GM12878 (cell line): Measurements from ENCODE around the gene SKP2.

Source experiments
- BCLAF1 ChIP-seq: fragments of 450-650 bp; IDR thresholded peaks from 2 replicates; pipeline ENCODE4 v1.6.1; 2017; ENCODE audit warnings: antibody characterized with exemption, mild to moderate bottlenecking, moderate library complexity
- CBX3 ChIP-seq: fragments of 200-600 bp; sonication (generic); IDR thresholded peaks from 2 replicates; pipeline ENCODE4 v1.6.1; 2016; ENCODE audit warnings: low read depth, borderline replicate concordance
- CEBPZ ChIP-seq: fragments of 150-350 bp; IDR thresholded peaks from 2 replicates; pipeline ENCODE4 v1.6.1; 2016; ENCODE audit warnings: low read depth, low read length
- CTCF ChIP-seq, 3 experiments: IDR thresholded peaks in 2 of 3; conservative IDR thresholded peaks in 1 of 3; 2 replicates each; pipeline ENCODE4 v1.5.1; 2011; ENCODE audit warnings: low read depth in 3 of 3, low read length in 3 of 3, mild to moderate bottlenecking in 3 of 3, control low read depth in 2 of 3, moderate library complexity in 2 of 3, inconsistent platforms in 1 of 3, mixed read lengths in 1 of 3; ENCODE audit not compliant: control insufficient read depth in 2 of 3, insufficient read depth in 1 of 3; ENCODE audit errors: extremely low read depth in 1 of 3
- EGR1 ChIP-seq, 2 experiments: IDR thresholded peaks; 1 replicate in 1 of 2; 2 replicates in 1 of 2; pipeline ENCODE4 v1.6.1; 2011 to 2012; ENCODE audit warnings: low read depth in 2 of 2, low read length in 2 of 2, borderline replicate concordance in 1 of 2, mild to moderate bottlenecking in 1 of 2, moderate library complexity in 1 of 2
- ELK1 ChIP-seq: IDR thresholded peaks from 2 replicates; pipeline ENCODE4 v1.6.1; 2012; ENCODE audit warnings: low read depth, low read length, improper control_type of control experiment
- EP300 ChIP-seq, 2 experiments: fragments of 150-350 bp in 1 of 2; IDR thresholded peaks; 2 replicates each; pipeline ENCODE4 v1.6.1; 2011 to 2012; ENCODE audit warnings: low read depth in 2 of 2, low read length in 2 of 2, borderline replicate concordance in 1 of 2, improper control_type of control experiment in 1 of 2, inconsistent platforms in 1 of 2; ENCODE audit not compliant: control insufficient read depth in 1 of 2
- EZH2 ChIP-seq: IDR thresholded peaks from 2 replicates; pipeline ENCODE4 v1.6.1; 2012; ENCODE audit warnings: low read depth, mild to moderate bottlenecking, control low read depth, inconsistent platforms, low read length, borderline replicate concordance; ENCODE audit not compliant: control insufficient read depth
- HCFC1 ChIP-seq: fragments of 150-350 bp; IDR thresholded peaks from 2 replicates; pipeline ENCODE4 v1.6.1; 2014; ENCODE audit warnings: low read length
- HDAC2 ChIP-seq: fragments of 200-600 bp; sonication (generic); IDR thresholded peaks from 2 replicates; pipeline ENCODE4 v1.6.1; 2017
- JUND ChIP-seq: IDR thresholded peaks from 2 replicates; pipeline ENCODE4 v1.6.1; 2012; ENCODE audit warnings: low read depth, mild to moderate bottlenecking, low read length, improper control_type of control experiment, moderate library complexity
- MAX ChIP-seq: IDR thresholded peaks from 2 replicates; pipeline ENCODE4 v1.6.1; 2012; ENCODE audit warnings: low read depth, low read length, improper control_type of control experiment
- SMC3 ChIP-seq: IDR thresholded peaks from 2 replicates; pipeline ENCODE4 v1.6.1; 2011; ENCODE audit warnings: low read length, improper control_type of control experiment, borderline replicate concordance
- ZNF384 ChIP-seq: IDR thresholded peaks from 2 replicates; pipeline ENCODE4 v1.6.1; 2012; ENCODE audit warnings: low read depth, mild to moderate bottlenecking, low read length, improper control_type of control experiment, borderline replicate concordance

GRCh38 chr5:36108758-36109460 is 43.0 kb upstream of the SKP2 start:
- TF ChIP-seq CTCF (IDR thresholded peaks at IDR 0.05 in 2 of 3, conservative IDR thresholded peaks at IDR 0.05 in 1 of 3; ENCODE audit: control insufficient read depth in 2 of 3, extremely low read depth in 1 of 3, insufficient read depth in 1 of 3, low read depth in 3 of 3, low read length in 3 of 3) (no peak), ELK1 (no peak), EZH2 (no peak), HCFC1 (no peak), CBX3 (no peak), SMC3 (no peak), CEBPZ (no peak), JUND (no peak), EGR1 (IDR thresholded peaks at IDR 0.05; ENCODE audit: borderline replicate concordance in 1 of 2, low read depth in 2 of 2, low read length in 2 of 2) (no peak), MAX (no peak), BCLAF1 (no peak), ZNF384 (no peak), HDAC2 (no peak), EP300 (IDR thresholded peaks at IDR 0.05; ENCODE audit: borderline replicate concordance in 1 of 2, control insufficient read depth in 1 of 2, low read depth in 2 of 2, low read length in 2 of 2) (no peak)
